Liver (tissue), 3 donors: ENCODE results near the gene HRH3.

Experiments used
- EGR1 ChIP-seq, 2 donors: IDR thresholded peaks; 2 replicates each; pipeline ENCODE4 v1.6.1; 2016 to 2018; ENCODE audit warnings: antibody characterized with exemption in 2 of 2, low read depth in 2 of 2
- FOXA1 ChIP-seq: IDR thresholded peaks from 2 replicates; pipeline ENCODE4 v1.6.1; 2016; ENCODE audit warnings: antibody characterized with exemption
- GABPA ChIP-seq, 2 donors: IDR thresholded peaks in 1 of 2; conservative IDR thresholded peaks in 1 of 2; 2 replicates each; pipeline ENCODE4 v1.6.1; 2016; ENCODE audit warnings: antibody characterized with exemption in 2 of 2, mild to moderate bottlenecking in 1 of 2, moderate library complexity in 1 of 2
- RAD21 ChIP-seq, 2 donors: IDR thresholded peaks; 2 replicates each; pipeline ENCODE4 v1.6.1; 2016; ENCODE audit warnings: antibody characterized with exemption in 2 of 2, mild to moderate bottlenecking in 2 of 2
- SP1 ChIP-seq: IDR thresholded peaks from 2 replicates; pipeline ENCODE4 v1.6.1; 2018; ENCODE audit warnings: antibody characterized with exemption, mild to moderate bottlenecking
- TAF1 ChIP-seq: conservative IDR thresholded peaks from 2 replicates; pipeline ENCODE4 v1.6.1; 2016; ENCODE audit warnings: antibody characterized with exemption, mild to moderate bottlenecking
- YY1 ChIP-seq: IDR thresholded peaks from 2 replicates; pipeline ENCODE4 v1.6.1; 2016; ENCODE audit warnings: antibody characterized with exemption, mild to moderate bottlenecking
- TF ChIP-seq, protein P1 (sequence below): fragments of 150-350 bp; IDR thresholded peaks from 2 replicates; pipeline ENCODE4 v1.5.1; 2017; ENCODE audit warnings: improper control_type of control experiment, low read depth, low read length; ENCODE audit not compliant: missing input control
- TF ChIP-seq, protein P2 (sequence below): IDR thresholded peaks from 2 replicates; pipeline ENCODE4 v1.6.1; 2016; ENCODE audit warnings: antibody characterized with exemption
- TF ChIP-seq, protein P3 (sequence below): IDR thresholded peaks from 2 replicates; pipeline ENCODE4 v1.6.1; 2016; ENCODE audit warnings: antibody characterized with exemption
- TF ChIP-seq, protein P4 (sequence below): IDR thresholded peaks from 2 replicates; pipeline ENCODE4 v1.6.1; 2016; ENCODE audit warnings: antibody characterized with exemption
- TF ChIP-seq, protein P5 (sequence below): IDR thresholded peaks from 2 replicates; pipeline ENCODE4 v1.6.1; 2016; ENCODE audit warnings: antibody characterized with exemption, mild to moderate bottlenecking
- donor health status: healthy.
- donor health status: healthy.

DNA sequence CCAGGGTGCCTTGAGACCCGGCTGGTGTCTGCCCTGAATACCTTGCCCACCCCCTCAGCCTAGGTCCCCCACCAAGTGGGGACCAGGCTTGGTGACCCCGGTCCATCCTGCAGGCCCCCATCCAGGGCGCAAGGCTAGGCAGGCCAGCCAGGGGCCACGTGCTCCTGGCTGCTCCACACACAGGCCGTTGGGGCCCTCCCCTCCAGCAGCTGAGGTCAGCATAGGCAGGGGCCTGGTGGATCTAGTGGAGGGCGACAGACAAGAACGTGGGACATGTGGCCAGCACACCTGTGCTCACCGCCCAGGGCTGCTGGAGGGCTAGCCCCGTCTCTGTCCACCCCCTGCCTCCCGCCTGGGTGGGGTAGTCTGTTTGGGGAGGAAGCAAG lies 7.5 kb upstream of the HRH3 start:
- TF ChIP-seq, protein P1, sequence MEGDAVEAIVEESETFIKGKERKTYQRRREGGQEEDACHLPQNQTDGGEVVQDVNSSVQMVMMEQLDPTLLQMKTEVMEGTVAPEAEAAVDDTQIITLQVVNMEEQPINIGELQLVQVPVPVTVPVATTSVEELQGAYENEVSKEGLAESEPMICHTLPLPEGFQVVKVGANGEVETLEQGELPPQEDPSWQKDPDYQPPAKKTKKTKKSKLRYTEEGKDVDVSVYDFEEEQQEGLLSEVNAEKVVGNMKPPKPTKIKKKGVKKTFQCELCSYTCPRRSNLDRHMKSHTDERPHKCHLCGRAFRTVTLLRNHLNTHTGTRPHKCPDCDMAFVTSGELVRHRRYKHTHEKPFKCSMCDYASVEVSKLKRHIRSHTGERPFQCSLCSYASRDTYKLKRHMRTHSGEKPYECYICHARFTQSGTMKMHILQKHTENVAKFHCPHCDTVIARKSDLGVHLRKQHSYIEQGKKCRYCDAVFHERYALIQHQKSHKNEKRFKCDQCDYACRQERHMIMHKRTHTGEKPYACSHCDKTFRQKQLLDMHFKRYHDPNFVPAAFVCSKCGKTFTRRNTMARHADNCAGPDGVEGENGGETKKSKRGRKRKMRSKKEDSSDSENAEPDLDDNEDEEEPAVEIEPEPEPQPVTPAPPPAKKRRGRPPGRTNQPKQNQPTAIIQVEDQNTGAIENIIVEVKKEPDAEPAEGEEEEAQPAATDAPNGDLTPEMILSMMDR: no peak
- TF ChIP-seq EGR1 (IDR thresholded peaks at IDR 0.05; ENCODE audit: low read depth in 2 of 2) (no peak), TAF1 (no peak), GABPA (IDR thresholded peaks at IDR 0.05 in 1 of 2, conservative IDR thresholded peaks at IDR 0.05 in 1 of 2) (no peak), FOXA1 (no peak), YY1 (no peak), RAD21 (IDR thresholded peaks at IDR 0.05) (no peak), SP1 (no peak)
- TF ChIP-seq, protein P2, sequence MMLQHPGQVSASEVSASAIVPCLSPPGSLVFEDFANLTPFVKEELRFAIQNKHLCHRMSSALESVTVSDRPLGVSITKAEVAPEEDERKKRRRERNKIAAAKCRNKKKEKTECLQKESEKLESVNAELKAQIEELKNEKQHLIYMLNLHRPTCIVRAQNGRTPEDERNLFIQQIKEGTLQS: no peak
- TF ChIP-seq, protein P3, sequence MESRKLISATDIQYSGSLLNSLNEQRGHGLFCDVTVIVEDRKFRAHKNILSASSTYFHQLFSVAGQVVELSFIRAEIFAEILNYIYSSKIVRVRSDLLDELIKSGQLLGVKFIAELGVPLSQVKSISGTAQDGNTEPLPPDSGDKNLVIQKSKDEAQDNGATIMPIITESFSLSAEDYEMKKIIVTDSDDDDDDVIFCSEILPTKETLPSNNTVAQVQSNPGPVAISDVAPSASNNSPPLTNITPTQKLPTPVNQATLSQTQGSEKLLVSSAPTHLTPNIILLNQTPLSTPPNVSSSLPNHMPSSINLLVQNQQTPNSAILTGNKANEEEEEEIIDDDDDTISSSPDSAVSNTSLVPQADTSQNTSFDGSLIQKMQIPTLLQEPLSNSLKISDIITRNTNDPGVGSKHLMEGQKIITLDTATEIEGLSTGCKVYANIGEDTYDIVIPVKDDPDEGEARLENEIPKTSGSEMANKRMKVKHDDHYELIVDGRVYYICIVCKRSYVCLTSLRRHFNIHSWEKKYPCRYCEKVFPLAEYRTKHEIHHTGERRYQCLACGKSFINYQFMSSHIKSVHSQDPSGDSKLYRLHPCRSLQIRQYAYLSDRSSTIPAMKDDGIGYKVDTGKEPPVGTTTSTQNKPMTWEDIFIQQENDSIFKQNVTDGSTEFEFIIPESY: no peak
- TF ChIP-seq, protein P4, sequence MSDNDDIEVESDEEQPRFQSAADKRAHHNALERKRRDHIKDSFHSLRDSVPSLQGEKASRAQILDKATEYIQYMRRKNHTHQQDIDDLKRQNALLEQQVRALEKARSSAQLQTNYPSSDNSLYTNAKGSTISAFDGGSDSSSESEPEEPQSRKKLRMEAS: no peak
- TF ChIP-seq, protein P5, sequence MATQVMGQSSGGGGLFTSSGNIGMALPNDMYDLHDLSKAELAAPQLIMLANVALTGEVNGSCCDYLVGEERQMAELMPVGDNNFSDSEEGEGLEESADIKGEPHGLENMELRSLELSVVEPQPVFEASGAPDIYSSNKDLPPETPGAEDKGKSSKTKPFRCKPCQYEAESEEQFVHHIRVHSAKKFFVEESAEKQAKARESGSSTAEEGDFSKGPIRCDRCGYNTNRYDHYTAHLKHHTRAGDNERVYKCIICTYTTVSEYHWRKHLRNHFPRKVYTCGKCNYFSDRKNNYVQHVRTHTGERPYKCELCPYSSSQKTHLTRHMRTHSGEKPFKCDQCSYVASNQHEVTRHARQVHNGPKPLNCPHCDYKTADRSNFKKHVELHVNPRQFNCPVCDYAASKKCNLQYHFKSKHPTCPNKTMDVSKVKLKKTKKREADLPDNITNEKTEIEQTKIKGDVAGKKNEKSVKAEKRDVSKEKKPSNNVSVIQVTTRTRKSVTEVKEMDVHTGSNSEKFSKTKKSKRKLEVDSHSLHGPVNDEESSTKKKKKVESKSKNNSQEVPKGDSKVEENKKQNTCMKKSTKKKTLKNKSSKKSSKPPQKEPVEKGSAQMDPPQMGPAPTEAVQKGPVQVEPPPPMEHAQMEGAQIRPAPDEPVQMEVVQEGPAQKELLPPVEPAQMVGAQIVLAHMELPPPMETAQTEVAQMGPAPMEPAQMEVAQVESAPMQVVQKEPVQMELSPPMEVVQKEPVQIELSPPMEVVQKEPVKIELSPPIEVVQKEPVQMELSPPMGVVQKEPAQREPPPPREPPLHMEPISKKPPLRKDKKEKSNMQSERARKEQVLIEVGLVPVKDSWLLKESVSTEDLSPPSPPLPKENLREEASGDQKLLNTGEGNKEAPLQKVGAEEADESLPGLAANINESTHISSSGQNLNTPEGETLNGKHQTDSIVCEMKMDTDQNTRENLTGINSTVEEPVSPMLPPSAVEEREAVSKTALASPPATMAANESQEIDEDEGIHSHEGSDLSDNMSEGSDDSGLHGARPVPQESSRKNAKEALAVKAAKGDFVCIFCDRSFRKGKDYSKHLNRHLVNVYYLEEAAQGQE: no peak
